ENCODE data around the gene DDX54. TPM values are rescaled to one million over a fixed set of nuclear protein-coding genes. Genes with fewer than 3 reads are reported as not detected.
"Not testable (repeated sequence)": the region's sequence is repeated elsewhere in the genome, so short reads cannot be mapped to it uniquely, and the experiment has no call there.

DDX54 gene
- total and polyA plus RNA-seq, 7 donors: 53.6 to 93.5 (median 79.4) TPM

DNA sequence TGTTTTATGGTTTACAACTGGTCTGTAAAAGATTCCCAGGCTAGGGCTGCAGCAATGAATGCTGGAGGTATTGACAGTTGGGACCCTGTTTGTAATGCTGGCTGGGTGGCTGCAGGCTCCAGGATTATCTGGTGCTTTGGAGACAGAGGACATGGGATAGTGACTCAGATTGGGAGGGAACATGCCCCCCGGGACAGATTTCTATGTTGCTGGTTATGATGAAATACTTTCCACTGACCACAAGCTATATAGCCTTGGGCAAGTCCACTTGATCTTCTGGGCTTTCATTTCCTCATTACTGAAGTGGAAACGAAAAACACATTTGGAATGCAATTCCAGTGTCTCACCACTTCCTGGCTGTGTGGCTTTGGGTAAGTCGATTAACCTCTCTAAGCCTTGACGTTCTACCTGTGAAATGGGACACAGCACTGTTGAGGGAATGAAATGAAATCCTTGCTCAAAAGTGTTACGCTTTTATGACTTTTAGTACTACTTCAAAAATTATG, 29.7 kb upstream of the DDX54 start:
- 49 to 56% (median 52%) methylated on average over 5 of the region's 5 CpGs for WGBS, 3 donors
- Histone ChIP-seq H3K9me3 (no peaks in the 10 kb centered on the region), H3K4me3 (no peak overlapping the region), H3K36me3 (ENCODE audit: insufficient read depth in 1 of 2, low read depth in 1 of 2) (no peaks in the 10 kb centered on the region), H3K4me1 (peaks cover 6% of the 10 kb centered on the region), H3K27me3 (ENCODE audit: insufficient read depth in 3 of 3, low read length in 2 of 3) (no peaks in the 10 kb centered on the region), H3K27ac (peak overlapping the region; percentile 30)
- intact Hi-C loops (cut with DNase I): no loop called here
- TF ChIP-seq CTCF (IDR thresholded peaks at IDR 0.05): no peak
- DNase-seq (peak; percentile 72 to 79), ATAC-seq (peak; percentile 46 to 90 (median 84))

- Histone ChIP-seq H3K4me1 (peaks cover 6% of the 10 kb centered on the region), H3K27me3 (ENCODE audit: insufficient read depth in 3 of 3, low read length in 2 of 3) (no peaks in the 10 kb centered on the region), H3K4me3 (no peak overlapping the region), H3K9me3 (no peaks in the 10 kb centered on the region), H3K27ac (no peak overlapping the region), H3K36me3 (ENCODE audit: insufficient read depth in 1 of 2, low read depth in 1 of 2) (no peaks in the 10 kb centered on the region)
- intact Hi-C loops (cut with DNase I): no loop called here
- ATAC-seq (no peak), DNase-seq (no peak)
- 86 to 97% (median 97%) methylated on average over 6 of the region's 6 CpGs for WGBS, 3 donors
- no peak for TF ChIP-seq CTCF (IDR thresholded peaks at IDR 0.05)
Observed at GRCh38 chr12:113211160-113211559, 25.9 kb upstream of the DDX54 start.

DNA sequence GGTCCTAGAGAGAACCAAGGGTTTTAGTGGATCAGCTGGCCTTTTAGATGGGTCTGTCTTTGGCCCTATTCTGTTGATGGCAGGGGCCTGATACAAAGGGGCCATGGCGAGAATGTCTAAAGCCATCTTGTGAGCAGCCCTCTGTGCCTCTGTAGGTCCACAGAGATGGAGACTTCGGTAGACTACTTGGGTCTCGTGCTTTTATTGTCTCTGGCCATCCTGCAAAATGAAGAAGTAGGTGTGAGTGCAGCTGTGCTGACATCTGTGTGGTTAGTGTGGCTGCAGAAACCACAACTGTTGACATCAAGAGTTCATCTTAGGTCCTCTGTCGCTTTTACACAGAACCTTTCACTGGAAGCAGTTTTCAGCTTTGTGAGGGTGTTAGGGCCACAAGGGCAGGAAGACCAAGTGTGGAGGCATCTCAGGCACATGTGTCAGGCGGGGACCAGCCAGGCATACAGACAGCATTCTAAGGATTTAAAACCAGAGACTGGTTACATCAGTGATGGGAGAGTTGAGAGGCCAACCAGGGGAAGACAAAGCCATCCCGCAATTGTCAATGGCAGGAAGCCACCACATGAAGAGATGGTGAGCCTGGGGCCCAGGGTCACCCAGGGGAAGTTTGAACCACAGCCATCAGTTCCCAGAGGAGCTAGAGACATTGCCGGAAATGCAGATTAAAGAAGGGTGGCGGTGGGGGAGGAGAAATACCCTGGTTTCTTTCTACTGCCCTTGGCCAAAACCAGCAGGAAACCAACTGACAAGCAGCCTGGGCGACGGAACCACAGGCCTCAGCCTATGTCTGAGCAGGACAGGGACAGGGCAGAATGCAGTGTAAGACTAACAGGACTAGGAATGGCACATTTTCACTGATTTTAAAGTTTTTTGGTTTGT, 23.0 kb upstream of the DDX54 start:
- peaks cover 15% of the 10 kb centered on the region for H3K4me1 ChIP-seq
- H3K27ac ChIP-seq: no peak overlapping the region
- WGBS, 3 donors: 64 to 69% (median 66%) methylated on average over 10 of the region's 10 CpGs
- H3K4me3 ChIP-seq: no peak overlapping the region
- H3K27me3 ChIP-seq (ENCODE audit: insufficient read depth in 3 of 3, low read length in 2 of 3): no peaks in the 10 kb centered on the region
- no peak for DNase-seq
- no peaks in the 10 kb centered on the region for H3K9me3 ChIP-seq
- ATAC-seq: peak in 3 of 4 donors; percentile 31 to 57 (median 49)
- TF ChIP-seq CTCF (IDR thresholded peaks at IDR 0.05): no peak
- intact Hi-C loops (cut with DNase I): no loop called here
- H3K36me3 ChIP-seq (ENCODE audit: insufficient read depth in 1 of 2, low read depth in 1 of 2): no peaks in the 10 kb centered on the region

DNA sequence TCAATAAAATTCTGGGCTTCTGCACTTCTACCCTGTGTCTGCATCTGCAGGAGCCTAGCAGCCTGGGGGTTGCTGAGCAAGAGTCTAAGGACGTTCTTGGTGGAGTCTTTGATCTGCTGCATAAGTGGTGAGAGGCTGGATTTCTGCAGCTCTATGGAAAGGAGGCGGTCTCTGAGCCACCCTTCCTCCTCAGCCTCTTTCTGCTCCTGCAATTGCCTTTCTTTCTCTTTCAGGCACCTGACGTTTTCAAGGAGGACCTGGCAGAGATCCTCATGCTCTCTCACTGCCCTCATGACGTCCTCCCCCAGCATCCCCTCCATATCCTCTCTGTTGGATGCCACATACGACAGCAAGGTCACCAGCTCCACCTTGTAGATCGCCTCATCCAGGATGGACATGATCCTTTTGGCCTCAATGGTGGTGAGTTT, 22.3 kb upstream of the DDX54 start:
- no peak for TF ChIP-seq CTCF (IDR thresholded peaks at IDR 0.05)
- WGBS, 3 donors: 79 to 87% (median 85%) methylated on average over 6 of the region's 6 CpGs
- intact Hi-C loops (cut with DNase I): no loop called here
- Histone ChIP-seq H3K4me3 (no peak overlapping the region), H3K36me3 (ENCODE audit: insufficient read depth in 1 of 2, low read depth in 1 of 2) (no peaks in the 10 kb centered on the region), H3K27me3 (ENCODE audit: insufficient read depth in 3 of 3, low read length in 2 of 3) (no peaks in the 10 kb centered on the region), H3K27ac (no peak overlapping the region), H3K4me1 (peaks cover 15% of the 10 kb centered on the region), H3K9me3 (no peaks in the 10 kb centered on the region)
- no peak for DNase-seq
- no peak for ATAC-seq

- H3K4me1 ChIP-seq: peaks cover 15% of the 10 kb centered on the region
Observed at GRCh38 chr12:113206802-113207201, 21.5 kb upstream of the DDX54 start.

More at GRCh38 chr12:113206802-113207201, 21.5 kb upstream of the DDX54 start:
- H3K4me3 ChIP-seq; H3K27me3 ChIP-seq (ENCODE audit: insufficient read depth in 3 of 3, low read length in 2 of 3); DNase-seq; ATAC-seq; intact Hi-C loops (cut with DNase I); H3K36me3 ChIP-seq (ENCODE audit: insufficient read depth in 1 of 2, low read depth in 1 of 2); H3K9me3 ChIP-seq; H3K27ac ChIP-seq: not testable (repeated sequence)
- WGBS, 3 donors: 98 to 100% (median 100%) methylated on average over 5 of the region's 5 CpGs

Data from psoas muscle (tissue), 8 donors.